ENCODE data around the gene PRR5.

PRR5 gene

GRCh38 chr22:44698531-44699421 is 3.2 kb upstream of the PRR5 start:
- TF ChIP-seq, protein P1, sequence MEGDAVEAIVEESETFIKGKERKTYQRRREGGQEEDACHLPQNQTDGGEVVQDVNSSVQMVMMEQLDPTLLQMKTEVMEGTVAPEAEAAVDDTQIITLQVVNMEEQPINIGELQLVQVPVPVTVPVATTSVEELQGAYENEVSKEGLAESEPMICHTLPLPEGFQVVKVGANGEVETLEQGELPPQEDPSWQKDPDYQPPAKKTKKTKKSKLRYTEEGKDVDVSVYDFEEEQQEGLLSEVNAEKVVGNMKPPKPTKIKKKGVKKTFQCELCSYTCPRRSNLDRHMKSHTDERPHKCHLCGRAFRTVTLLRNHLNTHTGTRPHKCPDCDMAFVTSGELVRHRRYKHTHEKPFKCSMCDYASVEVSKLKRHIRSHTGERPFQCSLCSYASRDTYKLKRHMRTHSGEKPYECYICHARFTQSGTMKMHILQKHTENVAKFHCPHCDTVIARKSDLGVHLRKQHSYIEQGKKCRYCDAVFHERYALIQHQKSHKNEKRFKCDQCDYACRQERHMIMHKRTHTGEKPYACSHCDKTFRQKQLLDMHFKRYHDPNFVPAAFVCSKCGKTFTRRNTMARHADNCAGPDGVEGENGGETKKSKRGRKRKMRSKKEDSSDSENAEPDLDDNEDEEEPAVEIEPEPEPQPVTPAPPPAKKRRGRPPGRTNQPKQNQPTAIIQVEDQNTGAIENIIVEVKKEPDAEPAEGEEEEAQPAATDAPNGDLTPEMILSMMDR (IDR thresholded peaks at IDR 0.05; ENCODE audit: control extremely low read depth, extremely low read depth, low read depth, missing control alignments): no peak
- CTCF ChIA-PET: interaction anchor here (0.6 to 6.1 kb wide), 10 partner anchors 8 to 41 kb away, joined by 3 to 66 read pairs (median 4); no protein-coding TSS in a partner anchor
- POLR2A ChIA-PET: no interaction called here
- DNase-seq (ENCODE audit: extremely low spot score): no peak

- ChIA-PET CTCF (interaction anchor here (0.8 to 6.1 kb wide), 3 partner anchors 15 to 34 kb away, joined by 3 to 66 read pairs (median 3); no protein-coding TSS in a partner anchor), POLR2A (no interaction called here)
- DNase-seq (ENCODE audit: extremely low spot score): no peak
- TF ChIP-seq, protein P1 (IDR thresholded peaks at IDR 0.05; ENCODE audit: control extremely low read depth, extremely low read depth, low read depth, missing control alignments): no peak
Measured at GRCh38 chr22:44700456-44700855, 1.5 kb upstream of the PRR5 start.

DNA sequence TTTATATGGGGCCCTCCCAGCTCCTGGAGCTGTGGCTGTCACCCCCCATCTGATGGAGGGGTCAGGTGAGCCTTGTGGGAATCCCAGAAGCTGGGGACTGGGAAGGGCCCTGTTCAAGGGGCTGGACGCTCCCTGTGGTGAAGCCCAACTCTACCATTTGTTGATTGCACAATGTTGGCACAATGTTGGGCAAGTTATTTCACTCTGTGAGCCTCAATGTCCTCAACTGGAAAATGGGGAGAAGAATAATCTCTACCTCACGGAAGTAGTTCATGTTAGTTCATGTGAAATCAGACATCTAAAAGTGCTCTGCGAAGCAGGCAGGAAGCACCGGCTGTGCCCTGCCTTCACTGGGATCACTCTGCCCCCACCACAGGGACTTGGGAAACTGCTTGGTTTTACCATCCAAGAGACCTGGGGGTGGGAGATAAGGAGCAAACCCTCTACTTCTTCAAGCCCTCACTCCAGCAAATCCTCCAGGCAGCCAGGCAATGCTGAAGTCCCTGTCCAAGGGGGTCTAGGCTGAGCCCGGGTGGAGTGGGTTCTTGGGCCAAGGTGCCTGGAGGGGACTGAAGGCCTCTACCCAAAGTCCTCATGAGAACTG is 715 bp upstream of the PRR5 start:
- ChIA-PET CTCF (interaction anchor here (0.9 to 6.1 kb wide), 2 partner anchors 19 to 33 kb away, joined by 3 to 66 read pairs; no protein-coding TSS in a partner anchor), POLR2A (no interaction called here)
- TF ChIP-seq, protein P1 (IDR thresholded peaks at IDR 0.05; ENCODE audit: control extremely low read depth, extremely low read depth, low read depth, missing control alignments): no peak
- DNase-seq (ENCODE audit: extremely low spot score): no peak

- TF ChIP-seq, protein P1 (IDR thresholded peaks at IDR 0.05; ENCODE audit: control extremely low read depth, extremely low read depth, low read depth, missing control alignments): no peak
- ChIA-PET CTCF (no interaction called here), POLR2A (interaction anchor here (0.6 kb wide), 1 partner anchor 635 kb away, joined by 5 read pairs; no protein-coding TSS in a partner anchor)
- no peak for DNase-seq (ENCODE audit: extremely low spot score)
Measured at GRCh38 chr22:44702479-44703198, 635 bp downstream of the PRR5 start.

GRCh38 chr22:44703255-44703870 is 1.4 kb downstream of the PRR5 start:
- CTCF ChIA-PET: interaction anchor here (2.3 kb wide), 1 partner anchor 19 kb away, joined by 6 read pairs; no protein-coding TSS in a partner anchor
- TF ChIP-seq, protein P1 (IDR thresholded peaks at IDR 0.05; ENCODE audit: control extremely low read depth, extremely low read depth, low read depth, missing control alignments): no peak
- POLR2A ChIA-PET: interaction anchor here (0.6 kb wide), 1 partner anchor 635 kb away, joined by 5 read pairs; no protein-coding TSS in a partner anchor
- no peak for DNase-seq (ENCODE audit: extremely low spot score)
